BJ (cell line): ENCODE measurements around the gene CFAP47. TPM values are rescaled to one million over a fixed set of nuclear protein-coding genes. Genes with fewer than 3 reads are reported as not detected.
"Not testable (repeated sequence)": the region's sequence is repeated elsewhere in the genome, so short reads cannot be mapped to it uniquely, and the experiment has no call there.

Source experiments
- CTCF ChIA-PET: fragments of 350-600 bp; formaldehyde crosslinking; extraction: SDS; loops from one replicate; lab custom pipeline; 2021; ENCODE audit warnings: antibody characterized with exemption, inconsistent platforms; lab: Yijun Ruan, JAX
- POLR2A ChIA-PET: fragments of 300-600 bp; sonication (Branson Sonifier 250); formaldehyde crosslinking; extraction: SDS; loops from one replicate; lab custom pipeline; 2021; ENCODE audit warnings: antibody characterized with exemption; lab: Charles Lee
- DNase-seq: peaks from one replicate; pipeline ENCODE4 v3.0.0-alpha.2; 2011; ENCODE audit warnings: low read depth
- H3K27me3 ChIP-seq: 2 replicates; pipeline ENCODE4 v1.6.0; 2011; ENCODE audit warnings: low read length; ENCODE audit not compliant: control insufficient read depth, insufficient read depth
- H3K36me3 ChIP-seq: 2 replicates; pipeline ENCODE4 v1.5.1; 2011; ENCODE audit warnings: low read length; ENCODE audit not compliant: control insufficient read depth, insufficient read depth
- H3K4me3 ChIP-seq: 2 replicates; pipeline ENCODE4 v1.5.1; 2011; ENCODE audit warnings: low read depth, mild to moderate bottlenecking, control low read depth, low read length
- CTCF ChIP-seq: IDR thresholded peaks from 2 replicates; pipeline ENCODE4 v1.5.1; 2011; ENCODE audit warnings: low read depth, mild to moderate bottlenecking, control low read depth, inconsistent platforms, low read length, moderate library complexity; ENCODE audit not compliant: insufficient read depth
- polyA plus RNA-seq: library from polyadenylated mRNA; depleted of rRNA; stranded (reverse); fragments of >200 nt; gene quantifications from 2 replicates; pipeline ENCODE4 v1.2.3, GENCODE V29; 2011

CFAP47 gene
- polyA plus RNA-seq, 1 experiment, result not detected

GRCh38 chrX:36019125-36019524 is 99.6 kb downstream of the CFAP47 start:
- no peaks in the 10 kb centered on the region for H3K27me3 ChIP-seq
- no peak for DNase-seq
- CTCF ChIA-PET, result no interaction called here
- H3K4me3 ChIP-seq, result no peak overlapping the region
- POLR2A ChIA-PET, result no interaction called here
- H3K36me3 ChIP-seq, result no peaks in the 10 kb centered on the region
- no peak for TF ChIP-seq CTCF

DNA sequence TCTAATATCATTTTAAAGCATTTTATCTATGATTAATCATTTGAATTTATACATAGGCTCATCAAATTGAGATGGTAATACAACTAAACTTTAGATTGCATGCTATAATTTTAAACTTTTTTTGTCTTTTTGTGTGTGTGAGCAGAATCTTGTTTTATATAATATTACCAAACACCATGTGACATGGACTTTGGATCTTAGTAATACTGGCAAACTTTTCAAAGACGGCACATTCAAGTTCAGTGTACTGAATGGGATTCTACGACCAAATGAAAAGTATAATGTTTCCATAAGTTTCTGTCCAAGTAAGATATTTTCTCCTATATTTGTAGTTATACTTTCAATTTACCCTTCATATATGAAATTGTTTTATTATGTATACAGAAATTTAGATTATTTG is 116.0 kb downstream of the CFAP47 start:
- no peak for TF ChIP-seq CTCF
- Histone ChIP-seq H3K36me3 (no peaks in the 10 kb centered on the region), H3K27me3 (no peaks in the 10 kb centered on the region), H3K4me3 (no peak overlapping the region)
- no peak for DNase-seq
- ChIA-PET POLR2A (no interaction called here), CTCF (no interaction called here)

- CTCF ChIA-PET, result no interaction called here
- TF ChIP-seq CTCF, result no peak
- no peak for DNase-seq
- Histone ChIP-seq H3K4me3 (no peak overlapping the region), H3K27me3 (no peaks in the 10 kb centered on the region), H3K36me3 (no peaks in the 10 kb centered on the region)
- POLR2A ChIA-PET, result no interaction called here
These were observed 143.2 kb downstream of the CFAP47 start for GRCh38 chrX:36062778-36063177.

DNA sequence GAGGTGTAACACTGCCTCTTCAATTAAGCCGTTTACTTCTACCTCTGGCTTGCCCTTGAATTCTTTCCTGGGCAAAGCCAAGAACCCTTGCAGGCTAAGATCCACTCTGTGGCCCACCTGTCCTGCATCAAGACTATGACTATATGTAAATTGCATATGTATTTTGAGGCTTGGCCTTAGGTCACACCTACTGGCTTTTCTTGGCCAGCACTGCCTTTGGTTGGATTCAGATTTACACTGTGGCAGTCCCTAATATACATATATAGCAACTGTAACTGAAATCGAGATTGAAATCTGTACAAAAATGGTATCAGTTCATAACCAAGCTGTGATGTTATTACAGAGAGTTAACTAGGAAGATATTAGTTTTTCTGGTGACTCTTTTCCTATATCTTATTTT is 151.5 kb downstream of the CFAP47 start:
- no peak for TF ChIP-seq CTCF
- H3K4me3 ChIP-seq, result no peak overlapping the region
- H3K27me3 ChIP-seq, result no peaks in the 10 kb centered on the region
- no peak for DNase-seq
- no peaks in the 10 kb centered on the region for H3K36me3 ChIP-seq
- CTCF ChIA-PET, result no interaction called here
- POLR2A ChIA-PET, result no interaction called here

DNA sequence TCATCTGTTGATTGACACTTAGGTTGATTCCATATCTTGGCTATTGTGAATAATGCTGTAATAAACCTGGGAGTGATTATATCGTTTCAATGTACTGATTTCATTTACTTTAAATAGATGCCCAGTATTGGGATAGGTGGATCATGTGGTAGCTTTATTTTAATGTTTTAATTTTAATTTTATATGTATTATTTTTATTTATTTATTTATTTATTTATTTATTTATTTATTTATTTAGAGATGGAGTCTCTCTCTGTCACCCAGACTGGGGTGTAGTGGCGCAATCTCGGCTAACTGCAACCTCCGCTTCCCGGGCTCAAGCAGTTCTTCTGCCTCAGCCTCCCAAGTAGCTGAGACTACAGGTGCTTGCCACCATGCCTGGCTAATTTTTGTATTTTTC is 155.5 kb downstream of the CFAP47 start:
- CTCF ChIA-PET, H3K4me3 ChIP-seq, DNase-seq, POLR2A ChIA-PET, H3K27me3 ChIP-seq, H3K36me3 ChIP-seq: not testable (repeated sequence)

DNA sequence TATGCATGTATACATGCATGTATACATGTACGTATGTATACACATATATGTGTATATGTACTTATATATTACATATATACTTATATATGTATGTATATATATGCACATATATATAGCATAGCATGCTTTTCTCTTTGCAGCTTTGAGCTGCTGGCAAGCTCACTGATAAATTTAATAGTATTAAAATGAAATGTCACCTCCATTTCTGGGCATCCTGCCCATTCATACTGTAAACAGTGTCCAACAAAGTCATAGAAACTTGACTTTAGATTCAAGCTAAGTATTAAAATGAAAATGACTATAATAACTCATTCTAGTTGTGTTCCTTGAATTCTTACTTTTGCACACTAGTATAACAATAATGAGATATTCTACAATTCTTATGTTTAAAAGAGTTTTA is 163.7 kb downstream of the CFAP47 start:
- no peaks in the 10 kb centered on the region for H3K27me3 ChIP-seq

More for the DNA sequence above, 163.7 kb downstream of the CFAP47 start:
- POLR2A ChIA-PET, result no interaction called here
- H3K36me3 ChIP-seq, result no peaks in the 10 kb centered on the region
- TF ChIP-seq CTCF, result no peak
- H3K4me3 ChIP-seq, result no peak overlapping the region
- DNase-seq, result no peak
- CTCF ChIA-PET, result no interaction called here
